HepG2 (cell line): ENCODE measurements around the gene ELP4. TPM values are rescaled to one million over a fixed set of nuclear protein-coding genes. Genes with fewer than 3 reads are reported as not detected.

ENCODE experiments used
- ATAC-seq: fragments of 200-7000 bp; cut with Tn5 transposase; 3 replicates; pipeline ENCODE4 v1.9.1; 2020; ENCODE audit warnings: mild to moderate bottlenecking, moderate library complexity
- BruUV-seq: library from RNA; stranded (reverse); fragments of 400-500 nt; replicated peaks from 2 replicates; lab custom pipeline; 2021; lab: Mats Ljungman, UMichigan
- CTCF ChIA-PET: fragments of 300-600 bp; formaldehyde crosslinking; extraction: SDS; loops from one replicate; lab custom pipeline; 2021; ENCODE audit warnings: low total read pairs, inconsistent platforms, low intra/inter-chr PET ratio; lab: Yijun Ruan, JAX
- POLR2A ChIA-PET: fragments of 350-600 bp; sonication (Branson Sonifier 250); formaldehyde crosslinking; loops from one replicate; lab custom pipeline; 2020; ENCODE audit warnings: antibody characterized with exemption, inconsistent platforms; lab: Yijun Ruan, JAX
- DNase-seq: peaks from one replicate; pipeline ENCODE4 v3.0.0-alpha.2; 2015; ENCODE audit warnings: low spot score
- FAIRE-seq: peaks from 3 replicates; lab custom pipeline; 2011; peaks lifted over from hg19 to GRCh38; lab: Jason Lieb, UNC
- H2AFZ ChIP-seq: one replicate; pipeline ENCODE4 v1.6.1; 2011; ENCODE audit warnings: low read length, inconsistent platforms
- H3K27ac ChIP-seq: fragments of 300-600 bp; 3 replicates; pipeline ENCODE4 v1.8.0; 2011; ENCODE audit warnings: mixed run types, mild to moderate bottlenecking, mixed read lengths, low read length, inconsistent platforms; ENCODE audit not compliant: insufficient read depth; ENCODE audit errors: extremely low read length
- H3K27me3 ChIP-seq, 2 experiments: fragments of 200-600 bp in 1 of 2; 2 replicates in 1 of 2; 3 replicates in 1 of 2; pipeline versions ENCODE4 v1.6.0 to v1.8.0; 2011; ENCODE audit warnings: low read length in 2 of 2, mild to moderate bottlenecking in 2 of 2, moderate library complexity in 2 of 2, inconsistent platforms in 1 of 2; ENCODE audit not compliant: insufficient read depth in 2 of 2, control insufficient read depth in 1 of 2
- H3K36me3 ChIP-seq, 2 experiments: fragments of 200-600 bp in 1 of 2; replicated peaks in 1 of 2; 2 replicates in 1 of 2; 3 replicates in 1 of 2; pipeline versions ENCODE4 v1.5.1 to v1.8.0; 2011; ENCODE audit warnings: low read length in 2 of 2, inconsistent platforms in 1 of 2; ENCODE audit not compliant: insufficient read depth in 2 of 2, control insufficient read depth in 1 of 2
- H3K4me1 ChIP-seq: 2 replicates; pipeline ENCODE4 v1.5.1; 2012; ENCODE audit warnings: low read length, inconsistent platforms; ENCODE audit not compliant: insufficient read depth
- H3K4me2 ChIP-seq: 2 replicates; pipeline ENCODE4 v1.6.0; 2011; ENCODE audit warnings: low read depth, low read length, inconsistent platforms
- H3K4me3 ChIP-seq, 3 experiments: fragments of 200-600 bp in 1 of 3; sonication (generic), shearing (Covaris generic) in 1 of 3; replicated peaks in 1 of 3; 2 replicates each; pipeline ENCODE4 v1.5.1; 2011 to 2016; ENCODE audit warnings: low read length in 3 of 3, inconsistent platforms in 2 of 3, low read depth in 2 of 3, mild to moderate bottlenecking in 2 of 3, control low read depth in 1 of 3, mixed read lengths in 1 of 3; ENCODE audit not compliant: insufficient read depth in 1 of 3
- H3K79me2 ChIP-seq: one replicate; pipeline ENCODE4 v1.6.1; 2011; ENCODE audit warnings: low read length, inconsistent platforms; ENCODE audit not compliant: insufficient read depth
- H3K9ac ChIP-seq: 2 replicates; pipeline ENCODE4 v1.6.0; 2011; ENCODE audit warnings: mild to moderate bottlenecking, low read depth, low read length, inconsistent platforms; ENCODE audit not compliant: insufficient read depth
- H3K9me3 ChIP-seq: 2 replicates; pipeline ENCODE4 v1.5.1; 2012; ENCODE audit warnings: mild to moderate bottlenecking, low read length
- H4K20me1 ChIP-seq: 2 replicates; pipeline ENCODE4 v1.6.0; 2011; ENCODE audit warnings: inconsistent platforms, mild to moderate bottlenecking, low read length, moderate library complexity; ENCODE audit not compliant: insufficient read depth
- KDM4B ChIP-seq: sonication (generic); formaldehyde crosslinking; IDR thresholded peaks from 2 replicates; pipeline ENCODE4 v1.4.0; 2020; ENCODE audit warnings: missing genetic modification reagents
- MATR3 ChIP-seq: sonication (generic); formaldehyde crosslinking; IDR thresholded peaks from 2 replicates; pipeline ENCODE4 v1.4.0; 2020; ENCODE audit warnings: missing genetic modification reagents
- SMAD9 ChIP-seq: sonication (generic); formaldehyde crosslinking; IDR thresholded peaks from 2 replicates; pipeline ENCODE4 v1.5.1; 2020; ENCODE audit warnings: mild to moderate bottlenecking, missing genetic modification reagents
- ZBED4 ChIP-seq: sonication (generic); formaldehyde crosslinking; IDR thresholded peaks from 2 replicates; pipeline ENCODE4 v1.4.0; 2020; ENCODE audit warnings: missing genetic modification reagents, borderline replicate concordance
- ZNF563 ChIP-seq: sonication (generic); formaldehyde crosslinking; IDR thresholded peaks from 2 replicates; pipeline ENCODE4 v1.8.0; 2022; ENCODE audit warnings: mild to moderate bottlenecking, moderate library complexity, missing genetic modification reagents
- ZNF564 ChIP-seq: sonication (generic); formaldehyde crosslinking; IDR thresholded peaks from 2 replicates; pipeline ENCODE4 v1.8.1; 2023; ENCODE audit warnings: mild to moderate bottlenecking, missing genetic modification reagents
- ZNF567 ChIP-seq: sonication (generic); formaldehyde crosslinking; IDR thresholded peaks from 2 replicates; pipeline ENCODE4 v1.8.1; 2023; ENCODE audit warnings: mild to moderate bottlenecking, missing genetic modification reagents, borderline replicate concordance
- ZNF598 ChIP-seq: sonication (generic); formaldehyde crosslinking; IDR thresholded peaks from 2 replicates; pipeline ENCODE4 v1.5.1; 2020; ENCODE audit warnings: mild to moderate bottlenecking, missing genetic modification reagents, borderline replicate concordance
- WGBS: methylation state at CpG from one replicate; pipeline ENCODE4 v1.1.6; 2017; ENCODE audit warnings: low lambda C conversion rate; 5-methylcytosine and 5-hydroxymethylcytosine counted together
- in situ Hi-C: cut with HindIII; loops from 2 replicates; pipeline ENCODE4 v1.10.0; 2017; ENCODE audit warnings: low pct_unique_long_range_greater_than_20kb; ENCODE audit not compliant: extremely low pct_ligation_motif_present
- intact Hi-C: fragments of 100-400 bp; cut with micrococcal nuclease; formaldehyde crosslinking; loops from one replicate; pipeline ENCODE4 v1.10.0; 2022; ENCODE audit not compliant: unreplicated experiment
- polyA plus RNA-seq, 8 experiments: library from polyadenylated mRNA; depleted of rRNA in 3 of 8; stranded (reverse) in 7 of 8; unstranded in 1 of 8; fragments of >200 nt; fragmentation: Illumina TruSeq in 4 of 8; extraction: Trizol in 4 of 8; gene quantifications; 2 replicates each; pipeline versions ENCODE4 v1.2.1 to v1.2.3, GENCODE V29; 2011 to 2016; ENCODE audit warnings: low read depth in 4 of 8, missing spikeins in 1 of 8, mixed read lengths in 1 of 8; ENCODE audit not compliant: insufficient read depth in 1 of 8
- total RNA-seq, 5 experiments: library from RNA; depleted of rRNA; stranded (reverse); fragments of >200 nt; fragmentation: Illumina TruSeq; extraction: Trizol; gene quantifications; 2 replicates each; pipeline ENCODE4 v1.2.3, GENCODE V29; 2016; ENCODE audit warnings: low read depth in 1 of 5

The ELP4 gene
- total and polyA plus RNA-seq, 2 of the 13 experiments (the other 11 are each of a cell fraction or from before 2014, with no cell fraction given), result 12.8 to 19.1 TPM

GRCh38 chr11:31535479-31535878 is 25.9 kb downstream of the ELP4 start:
- ATAC-seq (no peak), FAIRE-seq (no peak), DNase-seq (no peak)
- in situ Hi-C loops, result no loop called here
- H3K27ac ChIP-seq, result no peak overlapping the region
- no peak overlapping the region for H2AFZ ChIP-seq
- WGBS, result 94% methylated on average over 4 of the region's 4 CpGs
- H4K20me1 ChIP-seq, result no peaks in the 10 kb centered on the region
- intact Hi-C loops, result no loop called here
- POLR2A ChIA-PET, result no interaction called here
- H3K9me3 ChIP-seq, result no peaks in the 10 kb centered on the region
- no TSS peak for BruUV-seq
- H3K27me3 ChIP-seq, result no peaks in the 10 kb centered on the region
- no peaks in the 10 kb centered on the region for H3K36me3 ChIP-seq
- no peak overlapping the region for H3K4me3 ChIP-seq
- H3K9ac ChIP-seq, result no peak overlapping the region
- no peak for TF ChIP-seq KDM4B (CRISPR knock-in tag)
- no peak for TF ChIP-seq ZNF567 (CRISPR knock-in tag)
- no peak for TF ChIP-seq SMAD9 (CRISPR knock-in tag)
- no peak for TF ChIP-seq ZNF598 (CRISPR knock-in tag)
- no peak for TF ChIP-seq ZNF564 (CRISPR knock-in tag)
- no peak for TF ChIP-seq MATR3 (CRISPR knock-in tag)
- no peak for TF ChIP-seq ZNF563
- TF ChIP-seq ZBED4 (CRISPR knock-in tag), result no peak
- TF ChIP-seq, all 625 proteins: peak for 0
- Histone ChIP-seq H3K4me1 (no peaks in the 10 kb centered on the region), H3K4me2 (no peak overlapping the region), H3K79me2 (no peaks in the 10 kb centered on the region)
- CTCF ChIA-PET, result no interaction called here
